GM12891 (cell line): ENCODE results near the gene GPC5.

Source experiments
- PAX5 ChIP-seq: IDR thresholded peaks from 2 replicates; pipeline ENCODE4 v1.6.1; 2011; ENCODE audit warnings: low read length, moderate library complexity, mild to moderate bottlenecking; ENCODE audit not compliant: insufficient read depth, severe bottlenecking
- POLR2A ChIP-seq: IDR thresholded peaks from 2 replicates; pipeline ENCODE4 v1.6.1; 2011; ENCODE audit warnings: low read depth, low read length, control low read depth
- POLR2AphosphoS5 ChIP-seq: IDR thresholded peaks from 2 replicates; pipeline ENCODE4 v1.6.1; 2011; ENCODE audit warnings: low read depth, low read length, control low read depth
- POU2F2 ChIP-seq: IDR thresholded peaks from 2 replicates; pipeline ENCODE4 v1.6.1; 2011; ENCODE audit warnings: low read depth, mild to moderate bottlenecking, control low read depth, low read length, moderate library complexity
- SPI1 ChIP-seq: IDR thresholded peaks from 2 replicates; pipeline ENCODE4 v1.6.1; 2011; ENCODE audit warnings: low read depth, low read length, control low read depth
- TAF1 ChIP-seq: IDR thresholded peaks from 2 replicates; pipeline ENCODE4 v1.6.1; 2011; ENCODE audit warnings: low read depth, low read length, control low read depth

DNA sequence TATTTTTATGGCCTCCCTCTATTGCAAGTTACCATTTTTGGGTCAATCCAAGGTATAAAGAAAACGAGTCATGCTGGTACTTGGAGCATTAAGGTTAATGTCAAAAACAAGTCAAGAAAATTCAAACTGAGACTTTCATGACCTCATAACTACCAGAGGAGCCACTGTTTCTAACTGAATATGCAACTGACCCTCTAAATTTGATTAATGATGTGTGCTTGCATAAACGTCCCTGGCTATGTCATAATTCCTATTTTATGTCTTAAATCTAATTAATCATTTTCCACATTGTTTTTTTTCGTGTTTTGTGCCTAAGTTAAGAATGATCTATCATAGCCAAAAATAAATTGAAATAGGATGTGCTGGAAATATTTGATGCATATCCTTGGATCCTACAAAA, 1431.5 kb downstream of the GPC5 start:
- TF ChIP-seq POLR2A (no peak), POLR2AphosphoS5 (no peak), TAF1 (no peak), POU2F2 (no peak), PAX5 (no peak), SPI1 (no peak)
